WERI-Rb-1 (cell line): Measurements from ENCODE around the gene KDM4B.

Experiments used
- DNase-seq: peaks from one replicate; pipeline ENCODE4 v3.0.0-alpha.2; 2020
- H3K27ac ChIP-seq: fragments of 250-450 bp; sonication (Bioruptor Pico); 2 replicates; pipeline ENCODE4 v1.5.1; 2020; ENCODE audit warnings: mild to moderate bottlenecking, moderate library complexity
- H3K27me3 ChIP-seq: fragments of 250-450 bp; sonication (Bioruptor Pico); 2 replicates; pipeline ENCODE4 v1.5.1; 2021; ENCODE audit warnings: mild to moderate bottlenecking, low read depth, moderate library complexity; ENCODE audit not compliant: insufficient read depth, severe bottlenecking
- H3K36me3 ChIP-seq: fragments of 250-450 bp; sonication (Bioruptor Pico); 2 replicates; pipeline ENCODE4 v1.5.1; 2020; ENCODE audit warnings: mild to moderate bottlenecking, moderate library complexity
- H3K4me3 ChIP-seq: 2 replicates; pipeline ENCODE4 v1.5.1; 2011; ENCODE audit warnings: low read depth, mild to moderate bottlenecking, control low read depth, low read length
- H3K9me3 ChIP-seq: fragments of 250-450 bp; sonication (Bioruptor Pico); 2 replicates; pipeline ENCODE4 v1.5.1; 2021; ENCODE audit warnings: mild to moderate bottlenecking, moderate library complexity; ENCODE audit not compliant: severe bottlenecking
- TF ChIP-seq, protein P1 (sequence below): IDR thresholded peaks from 2 replicates; pipeline ENCODE4 v1.5.1; 2011; ENCODE audit warnings: low read depth, mild to moderate bottlenecking, control low read depth, inconsistent platforms, low read length

Gene KDM4B

DNA sequence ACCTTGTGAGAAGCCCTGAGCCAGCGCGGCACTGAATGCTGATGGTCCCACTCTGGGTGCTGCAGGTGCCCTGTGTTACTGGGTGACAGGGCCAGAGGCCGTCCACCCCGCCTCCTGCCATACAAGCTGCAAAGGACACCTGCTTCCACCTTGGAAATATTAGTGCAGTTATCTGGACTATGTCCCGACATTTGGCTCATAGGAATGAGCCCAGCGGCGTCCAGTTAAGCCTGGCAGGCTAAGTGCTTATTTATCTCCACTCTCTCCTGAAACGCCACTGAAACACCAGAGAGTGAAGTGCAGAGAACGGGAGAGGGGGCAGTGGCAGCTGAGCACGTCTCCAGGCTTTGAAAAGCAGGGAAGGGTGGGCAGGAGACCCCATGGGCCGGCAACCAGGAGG, 145.8 kb downstream of the KDM4B start:
- H3K36me3 ChIP-seq = peaks cover 29% of the 10 kb centered on the region
- no peaks in the 10 kb centered on the region for H3K9me3 ChIP-seq
- no peaks in the 10 kb centered on the region for H3K27me3 ChIP-seq
- no peak overlapping the region; the same call in 1 of the 2 replicates for H3K27ac ChIP-seq
- DNase-seq = no peak
- no peak overlapping the region for H3K4me3 ChIP-seq
- TF ChIP-seq, protein P1, sequence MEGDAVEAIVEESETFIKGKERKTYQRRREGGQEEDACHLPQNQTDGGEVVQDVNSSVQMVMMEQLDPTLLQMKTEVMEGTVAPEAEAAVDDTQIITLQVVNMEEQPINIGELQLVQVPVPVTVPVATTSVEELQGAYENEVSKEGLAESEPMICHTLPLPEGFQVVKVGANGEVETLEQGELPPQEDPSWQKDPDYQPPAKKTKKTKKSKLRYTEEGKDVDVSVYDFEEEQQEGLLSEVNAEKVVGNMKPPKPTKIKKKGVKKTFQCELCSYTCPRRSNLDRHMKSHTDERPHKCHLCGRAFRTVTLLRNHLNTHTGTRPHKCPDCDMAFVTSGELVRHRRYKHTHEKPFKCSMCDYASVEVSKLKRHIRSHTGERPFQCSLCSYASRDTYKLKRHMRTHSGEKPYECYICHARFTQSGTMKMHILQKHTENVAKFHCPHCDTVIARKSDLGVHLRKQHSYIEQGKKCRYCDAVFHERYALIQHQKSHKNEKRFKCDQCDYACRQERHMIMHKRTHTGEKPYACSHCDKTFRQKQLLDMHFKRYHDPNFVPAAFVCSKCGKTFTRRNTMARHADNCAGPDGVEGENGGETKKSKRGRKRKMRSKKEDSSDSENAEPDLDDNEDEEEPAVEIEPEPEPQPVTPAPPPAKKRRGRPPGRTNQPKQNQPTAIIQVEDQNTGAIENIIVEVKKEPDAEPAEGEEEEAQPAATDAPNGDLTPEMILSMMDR = no peak

DNA sequence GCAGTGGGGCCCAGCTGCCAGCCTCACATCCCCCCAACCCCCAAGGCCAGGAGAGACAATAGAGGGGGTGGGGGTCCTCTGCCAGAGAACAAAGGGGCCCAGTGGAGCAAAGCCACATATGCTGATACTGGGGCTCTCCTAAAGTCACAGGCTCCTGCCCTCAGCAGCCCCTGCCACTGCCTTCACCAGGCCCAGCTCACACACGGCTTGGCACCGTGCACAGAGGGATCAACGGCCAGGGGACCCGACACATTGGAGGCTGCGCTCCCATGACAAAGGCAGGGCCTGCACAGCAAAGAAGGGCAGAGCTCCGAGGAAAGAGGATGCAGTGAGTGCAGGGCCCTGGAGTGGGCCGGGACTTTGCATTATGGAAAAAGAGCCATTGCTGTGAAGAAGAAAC, 146.4 kb downstream of the KDM4B start:
- H3K9me3 ChIP-seq = no peaks in the 10 kb centered on the region
- TF ChIP-seq, protein P1 = no peak
- H3K36me3 ChIP-seq = peaks cover 25% of the 10 kb centered on the region
- no peak overlapping the region for H3K27ac ChIP-seq
- no peak for DNase-seq
- H3K27me3 ChIP-seq = no peaks in the 10 kb centered on the region
- H3K4me3 ChIP-seq = no peak overlapping the region

DNA sequence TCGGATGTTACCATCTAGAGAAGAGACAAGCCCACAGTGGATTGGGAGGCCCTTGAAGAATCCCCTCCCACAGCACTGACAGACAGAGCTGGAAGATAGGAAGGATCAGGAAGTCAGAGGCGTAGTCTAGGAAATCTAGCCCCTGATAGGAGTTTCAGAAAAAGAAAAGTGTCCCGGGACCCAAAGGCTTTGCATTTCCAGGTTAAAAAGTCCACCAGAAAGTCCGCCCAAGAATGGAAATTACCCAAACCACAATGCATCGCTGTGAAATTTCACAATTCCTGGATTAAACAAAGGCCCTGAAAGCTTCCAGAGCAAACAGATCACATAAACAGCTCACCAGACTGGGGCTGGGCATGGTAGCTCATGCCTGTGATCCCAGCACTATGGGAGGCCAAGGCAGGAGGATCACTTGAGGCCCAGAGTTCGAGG, 146.9 kb downstream of the KDM4B start:
- Histone ChIP-seq H3K27me3 (no peaks in the 10 kb centered on the region), H3K27ac (no peak overlapping the region), H3K9me3 (no peaks in the 10 kb centered on the region), H3K36me3 (peaks cover 27% of the 10 kb centered on the region), H3K4me3 (no peak overlapping the region)
- TF ChIP-seq, protein P1 = no peak
- DNase-seq = no peak

DNA sequence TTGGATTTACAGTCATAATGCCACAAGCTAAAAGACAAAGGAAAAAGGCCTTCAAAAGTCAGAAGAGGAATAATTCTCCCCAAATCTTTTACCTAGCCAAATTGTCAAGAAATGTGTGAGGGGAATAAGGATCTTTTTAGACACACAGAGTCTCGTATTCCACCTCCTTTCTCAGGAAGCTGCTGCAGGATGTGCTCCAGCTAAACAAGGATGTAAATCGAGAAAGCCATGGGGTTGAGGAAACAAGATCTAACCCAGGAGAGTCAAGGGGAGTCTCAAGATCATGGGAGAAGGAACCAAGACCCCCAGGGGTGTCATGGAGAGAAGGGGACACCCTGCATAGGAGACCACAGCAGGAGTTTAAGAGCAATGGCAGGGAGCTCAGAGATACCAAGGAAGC, 147.4 kb downstream of the KDM4B start:
- no peak for DNase-seq
- H3K27me3 ChIP-seq = no peaks in the 10 kb centered on the region
- peaks cover 32% of the 10 kb centered on the region for H3K36me3 ChIP-seq
- TF ChIP-seq, protein P1 = no peak
- no peak overlapping the region for H3K27ac ChIP-seq
- no peak overlapping the region for H3K4me3 ChIP-seq
- no peaks in the 10 kb centered on the region for H3K9me3 ChIP-seq

DNA sequence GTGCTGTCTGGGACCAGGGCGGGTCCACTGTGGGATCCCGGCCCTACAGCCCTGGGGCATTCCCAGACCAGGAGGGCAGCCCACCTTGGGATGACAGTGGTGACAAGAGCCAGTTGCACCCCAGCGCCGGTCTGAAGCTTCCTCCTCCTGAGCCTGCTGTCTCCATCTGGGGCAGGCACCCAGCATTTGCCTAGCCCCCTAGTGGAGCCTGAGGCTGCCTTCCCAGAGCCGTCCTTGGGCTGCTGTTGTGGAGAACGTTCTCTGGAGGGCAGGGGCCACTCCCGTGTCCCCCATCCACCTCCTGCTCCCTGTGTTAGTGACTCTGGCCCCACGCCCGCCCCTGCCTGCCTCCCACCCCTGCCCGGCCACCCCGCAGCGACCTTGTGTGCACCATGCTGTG, 148.5 kb downstream of the KDM4B start:
- H3K27me3 ChIP-seq = no peaks in the 10 kb centered on the region
- H3K36me3 ChIP-seq = peaks cover 30% of the 10 kb centered on the region
- no peak overlapping the region for H3K4me3 ChIP-seq
- TF ChIP-seq, protein P1 = 0 out of 2 replicates have a peak, but pooled peaks have one; percentile 25
- no peak overlapping the region for H3K27ac ChIP-seq
- DNase-seq = no peak
- no peaks in the 10 kb centered on the region for H3K9me3 ChIP-seq

DNA sequence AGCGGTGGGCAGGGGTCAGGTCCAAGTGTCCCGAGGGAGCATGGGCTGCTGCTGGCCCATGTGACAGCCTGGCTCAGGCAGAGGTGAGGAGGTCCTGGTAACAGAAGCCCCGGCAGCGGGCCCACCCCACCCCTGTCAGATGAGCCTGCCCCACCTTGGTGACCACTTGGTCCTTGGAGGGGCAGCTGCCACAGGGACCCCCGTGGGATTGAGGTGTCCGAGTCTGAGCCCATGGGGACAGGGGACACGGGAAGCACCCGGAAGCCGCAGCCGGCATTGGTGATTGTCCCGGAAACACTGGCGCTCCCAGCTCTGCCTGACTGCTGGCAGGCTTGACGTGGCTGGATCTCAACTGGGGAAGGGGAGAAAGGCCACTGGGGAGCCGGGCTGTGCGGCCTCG, 149.1 kb downstream of the KDM4B start:
- DNase-seq = no peak
- H3K9me3 ChIP-seq = no peaks in the 10 kb centered on the region
- H3K27ac ChIP-seq = no peak overlapping the region
- H3K27me3 ChIP-seq = no peaks in the 10 kb centered on the region
- H3K36me3 ChIP-seq = peaks cover 30% of the 10 kb centered on the region
- H3K4me3 ChIP-seq = no peak overlapping the region
- TF ChIP-seq, protein P1 = no peak
